ENCODE measurements around the gene HIVEP3.
A peak's percentile ranks its signal among the peaks of the same experiment; 100 is the strongest.

HIVEP3 gene

DNA sequence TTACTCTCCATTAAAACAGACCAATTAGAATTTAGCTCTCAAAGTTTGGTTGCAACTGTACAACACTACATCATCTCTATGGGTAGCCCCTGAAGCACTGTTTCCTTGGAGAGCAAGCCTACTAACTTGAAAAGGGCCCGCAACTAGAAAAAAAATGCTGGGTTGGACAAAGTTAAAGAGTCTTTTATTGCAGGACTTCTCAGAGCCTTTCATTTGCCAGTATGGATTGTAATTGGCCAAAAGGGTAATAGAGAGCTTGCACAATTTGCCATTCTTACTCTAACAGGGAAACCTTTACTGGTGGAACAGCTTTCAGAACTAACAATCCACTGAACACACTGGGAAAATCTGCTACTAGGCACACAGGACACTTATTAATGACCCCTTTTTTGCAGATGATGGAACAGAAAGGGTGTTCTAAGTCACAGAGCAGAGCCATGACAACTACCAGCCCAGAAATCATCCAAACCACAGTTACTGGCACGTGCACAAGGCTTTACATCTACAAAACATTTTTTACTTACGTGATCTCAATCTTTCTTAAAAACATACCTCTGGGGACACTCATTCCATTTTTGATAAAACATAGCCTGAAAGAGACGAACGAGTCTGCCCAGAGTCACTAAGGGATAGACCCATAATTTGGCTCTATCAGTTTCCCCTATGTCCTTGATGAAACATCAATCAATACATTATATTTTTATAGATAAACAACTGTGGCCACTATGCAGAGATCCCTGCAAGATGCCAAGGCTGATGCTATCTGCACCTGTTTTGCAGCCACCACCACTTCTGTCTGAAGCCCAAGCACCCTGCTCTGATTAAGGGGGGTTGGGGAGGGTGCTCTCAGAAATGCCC lies 257.9 kb downstream of the HIVEP3 start:
- no peak for DNase-seq

DNA sequence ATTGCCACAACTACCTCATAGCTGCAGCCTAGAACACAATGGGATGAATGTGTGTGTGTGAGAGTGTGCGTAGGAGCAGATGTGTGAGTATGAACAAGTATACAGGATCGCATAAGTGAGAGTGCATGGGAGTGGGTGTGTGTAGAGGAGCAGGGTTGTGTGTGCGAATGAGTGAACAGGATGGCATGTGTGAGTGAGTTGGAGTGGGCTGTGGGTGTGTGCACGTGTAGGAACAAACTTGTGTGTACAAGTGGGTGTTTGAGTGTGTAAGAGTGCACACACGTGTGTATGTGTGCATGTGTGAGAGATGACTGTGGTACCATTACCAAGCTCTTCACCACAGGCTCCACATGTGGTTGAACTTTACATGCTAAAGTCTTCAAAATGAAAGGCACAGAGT lies 258.8 kb downstream of the HIVEP3 start:
- no peak for DNase-seq

DNA sequence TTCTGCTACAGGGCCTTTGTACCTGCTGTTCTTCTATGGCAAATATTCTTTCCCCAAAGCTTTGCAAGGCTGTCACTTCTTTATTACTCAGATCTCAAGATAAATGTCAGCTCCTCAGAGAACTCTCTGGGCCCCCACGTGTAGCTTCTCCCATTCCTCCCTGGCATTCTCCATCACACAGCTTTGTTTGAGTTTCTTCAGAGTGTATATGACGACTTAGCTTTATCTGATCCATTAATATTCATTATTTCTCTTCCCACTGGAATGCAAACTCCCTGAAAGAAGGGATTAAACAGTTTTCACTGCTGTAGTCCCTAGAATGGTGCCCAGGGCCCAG lies 259.6 kb downstream of the HIVEP3 start:
- DNase-seq: no peak

DNA sequence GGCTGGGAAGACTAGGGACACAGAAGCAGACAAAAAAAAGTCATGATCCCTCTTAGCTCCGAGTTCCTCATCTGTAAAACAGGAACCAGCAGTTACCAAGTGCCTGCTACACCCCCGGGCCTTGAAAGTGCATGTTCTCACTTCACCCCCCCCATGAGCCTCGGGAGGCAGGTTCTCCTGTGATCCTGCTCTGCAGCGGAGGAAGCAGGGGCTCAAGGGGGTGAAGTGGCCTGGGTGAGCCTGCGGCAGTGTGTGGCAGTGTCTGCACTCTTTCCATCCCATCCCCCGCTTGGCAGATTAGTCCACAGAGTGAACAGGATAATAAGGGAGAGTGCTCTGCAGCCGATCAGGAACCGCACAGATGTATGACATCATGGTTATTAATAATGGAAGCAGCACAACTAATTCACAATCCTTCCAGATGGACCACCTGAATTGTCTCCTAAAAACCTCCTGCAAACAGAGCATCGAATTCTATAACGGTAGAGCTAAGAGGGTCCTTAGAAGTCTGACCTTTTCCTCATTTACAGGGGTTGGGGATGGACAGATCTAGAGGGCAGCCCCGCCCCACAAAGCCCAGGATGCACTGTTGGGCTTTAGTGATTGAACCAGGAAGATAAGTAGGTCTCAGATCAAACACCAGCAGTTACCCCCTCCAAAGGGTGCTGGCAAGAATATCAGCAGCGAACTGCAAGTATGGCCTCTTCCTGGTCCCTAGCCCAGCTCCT lies 260.1 kb downstream of the HIVEP3 start:
- no peak for DNase-seq

DNA sequence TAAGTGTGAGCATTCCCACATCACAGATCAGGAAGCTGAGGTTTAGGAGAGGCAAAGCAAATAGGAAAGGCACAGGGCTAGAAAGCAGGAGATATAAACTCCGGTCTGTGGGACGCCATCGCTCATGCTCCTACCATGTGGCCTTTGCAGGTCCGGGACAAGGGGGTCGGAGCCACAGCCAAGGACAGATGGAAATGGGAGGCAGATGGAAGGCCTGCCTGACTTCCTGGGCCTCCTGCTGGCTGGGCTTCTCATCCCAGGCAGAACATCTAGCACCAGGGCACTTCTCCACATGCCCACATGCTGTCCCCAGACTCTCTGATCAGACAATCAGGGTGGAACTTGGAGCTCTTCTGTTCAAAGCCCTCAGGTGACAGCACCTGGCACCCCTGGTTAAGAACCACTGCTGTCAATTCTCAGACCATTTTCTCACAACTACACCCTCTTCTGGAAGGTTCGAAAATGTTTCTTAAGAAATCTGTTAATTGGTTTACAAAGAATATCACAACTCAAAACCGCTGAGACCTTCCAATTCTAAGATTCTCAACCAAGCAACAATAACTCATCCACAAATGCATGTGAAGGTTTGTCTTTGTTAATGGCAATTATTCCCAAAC lies 260.9 kb downstream of the HIVEP3 start:
- DNase-seq: no peak

DNA sequence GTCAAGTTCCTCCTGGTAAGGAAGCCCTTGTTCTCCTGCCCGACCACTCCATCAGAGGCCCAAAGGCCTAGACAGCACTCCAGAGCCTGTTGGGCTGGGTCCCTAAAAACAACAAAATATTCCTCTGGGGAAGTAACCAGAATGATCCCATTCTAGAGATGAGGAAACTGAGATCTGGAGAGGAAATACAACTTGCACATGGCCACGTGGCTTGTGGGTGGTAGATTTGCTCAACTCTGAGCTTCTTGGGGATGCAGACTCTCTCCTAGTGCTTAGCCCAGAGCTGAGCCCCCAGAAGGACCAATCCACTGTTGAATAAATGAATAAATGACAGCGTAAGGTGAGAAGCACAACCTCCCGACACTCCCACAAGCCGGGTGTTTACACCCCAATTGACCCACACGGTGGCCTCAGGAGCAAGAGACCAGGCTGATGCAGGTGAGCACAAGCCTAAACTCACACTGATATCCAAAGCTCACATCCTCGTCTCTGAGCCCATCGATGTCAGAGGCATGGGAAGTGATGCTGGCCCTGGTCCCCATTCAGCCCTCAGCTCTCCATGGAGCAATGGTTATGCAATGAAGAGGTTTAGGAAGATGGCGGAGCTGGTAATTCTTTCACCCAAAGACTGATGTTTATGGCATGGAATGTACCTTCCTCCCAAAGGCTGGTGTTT lies 261.8 kb downstream of the HIVEP3 start:
- DNase-seq: no peak

DNA sequence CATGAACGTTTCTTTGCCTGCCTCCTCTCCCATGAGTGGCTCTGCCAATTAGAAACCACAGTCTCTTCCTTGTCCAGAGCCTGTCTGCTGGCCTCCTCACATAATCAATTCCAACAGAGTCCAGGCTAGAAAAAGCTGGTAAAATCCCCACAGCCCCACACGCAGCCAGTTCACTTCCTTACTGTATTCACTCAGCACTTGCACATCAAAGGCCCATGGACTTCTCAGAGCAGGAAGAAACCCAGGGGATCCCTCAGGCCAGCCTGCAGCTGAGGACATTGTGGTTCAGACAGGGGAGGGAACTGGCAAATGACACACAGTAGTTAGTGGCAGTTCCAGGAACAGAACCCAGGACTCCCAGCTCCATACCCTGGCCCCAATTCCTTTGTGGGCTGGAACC lies 262.7 kb downstream of the HIVEP3 start:
- DNase-seq: no peak

DNA sequence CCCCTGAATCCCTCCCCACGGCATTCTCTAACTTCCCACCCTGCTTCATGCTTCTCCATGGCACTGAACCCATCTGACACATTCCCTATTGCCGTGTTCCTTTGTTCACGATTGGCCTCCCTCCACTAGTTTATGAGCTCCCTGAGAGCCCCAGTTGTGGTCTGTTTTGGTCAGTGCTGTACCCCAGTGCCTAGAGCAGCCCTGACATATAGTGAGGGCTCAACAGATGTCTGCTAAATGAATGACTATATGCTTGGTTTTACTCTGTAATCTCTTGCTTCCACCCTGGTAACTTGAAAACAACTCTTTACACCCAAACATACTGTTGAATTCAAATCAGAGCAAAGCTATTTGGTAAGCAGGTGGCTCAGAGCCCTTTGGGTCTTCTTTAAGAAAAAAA lies 263.1 kb downstream of the HIVEP3 start:
- no peak for DNase-seq

DNA sequence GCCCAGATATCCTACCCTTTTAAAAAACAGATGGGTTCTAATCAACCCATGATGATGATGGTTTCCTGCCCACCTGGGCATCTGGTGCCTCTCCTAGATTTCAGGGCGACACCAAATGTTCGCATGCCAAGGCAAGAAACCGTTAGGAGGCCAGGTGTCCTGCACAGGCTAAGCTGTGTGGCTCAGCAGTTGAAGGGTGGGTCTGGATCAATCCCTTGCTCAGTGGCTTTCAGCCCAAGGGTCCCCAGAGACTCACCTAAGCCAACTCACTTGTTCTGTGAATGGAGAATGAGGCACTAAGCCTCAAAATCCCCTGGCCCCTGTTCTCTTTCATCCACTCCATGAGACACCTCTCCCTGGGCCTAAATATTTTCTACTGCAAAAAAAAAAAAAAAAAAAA lies 265.1 kb downstream of the HIVEP3 start:
- DNase-seq: no peak

DNA sequence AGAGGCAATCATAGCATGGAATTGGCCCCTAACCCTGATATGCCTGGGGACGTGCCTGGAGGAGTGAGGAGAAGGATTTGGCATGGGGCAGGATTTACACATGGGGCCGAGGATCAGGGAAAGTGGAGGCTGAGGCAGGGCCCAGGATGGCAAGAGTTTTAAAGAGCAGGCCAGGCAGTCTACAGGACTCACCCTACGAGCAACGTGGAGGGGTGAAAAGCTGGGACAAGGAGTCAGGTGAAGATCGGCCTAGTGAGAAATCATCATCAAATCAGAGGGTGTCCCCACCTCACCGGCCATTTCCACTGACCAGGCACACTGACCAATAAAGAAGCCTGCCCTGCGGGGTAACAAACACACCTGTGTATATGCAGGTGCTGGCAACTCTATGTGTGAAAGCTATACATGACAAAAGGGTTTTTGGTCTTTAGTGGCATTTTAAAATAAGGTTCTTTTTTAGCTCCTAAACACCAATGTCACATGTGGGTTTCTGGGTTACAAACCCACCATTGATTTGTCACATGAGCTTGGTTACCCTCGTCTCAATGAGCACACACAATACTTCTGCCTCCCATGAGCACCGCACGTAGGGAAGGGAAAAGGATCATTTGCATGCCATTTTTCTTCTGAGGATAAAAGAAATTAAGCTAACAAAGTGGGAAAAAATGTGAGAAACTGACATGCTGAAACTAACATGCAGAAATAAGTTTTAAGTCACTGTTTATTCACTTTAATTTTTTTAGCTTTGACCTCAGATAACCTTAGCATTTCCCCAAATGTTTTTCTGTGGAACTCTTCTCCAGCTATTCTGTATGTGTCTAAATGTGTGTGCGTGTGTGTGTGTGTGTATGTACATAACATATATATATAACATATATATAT lies 266.1 kb downstream of the HIVEP3 start:
- no peak for DNase-seq

DNA sequence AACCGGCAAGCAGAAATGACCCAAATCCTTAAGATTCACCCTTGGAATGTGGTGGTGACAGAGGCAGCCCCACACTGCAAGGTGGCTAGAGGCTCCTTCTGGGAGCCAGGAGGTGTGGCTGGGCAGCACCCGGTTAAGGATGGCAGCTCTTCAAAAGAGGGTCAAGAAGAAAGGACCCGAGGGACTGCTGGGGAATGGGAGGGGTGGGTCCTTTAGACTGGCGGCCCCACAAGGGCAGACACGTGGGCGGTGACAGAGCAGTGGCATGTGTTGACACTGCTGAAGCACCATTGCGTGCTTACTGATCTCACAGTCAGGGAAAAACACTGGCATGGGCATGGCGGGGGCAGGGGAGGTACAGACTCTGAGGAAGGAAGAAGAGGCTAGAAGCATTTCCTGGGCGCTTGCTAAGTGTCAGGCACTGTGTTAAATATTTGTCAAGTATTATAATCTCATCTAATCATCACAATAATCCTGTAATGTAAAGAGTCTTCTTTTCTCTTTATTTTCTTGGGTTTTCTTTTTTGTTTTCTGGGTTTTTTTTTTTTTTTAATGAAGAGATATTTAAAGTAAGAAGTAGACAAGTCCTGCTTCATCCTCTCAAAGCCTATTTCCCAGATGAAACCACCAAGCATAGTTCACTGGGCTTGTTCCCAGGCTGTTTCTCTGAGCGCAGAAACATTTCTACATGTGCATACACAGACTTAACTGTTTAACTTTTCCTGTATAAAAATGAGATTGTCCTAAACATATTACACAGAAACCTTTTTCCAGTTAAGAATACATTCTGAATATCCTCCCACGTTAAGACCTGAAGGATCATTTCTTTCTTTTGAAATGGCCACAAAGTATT lies 268.5 kb downstream of the HIVEP3 start:
- peak; percentile 56 for DNase-seq

DNA sequence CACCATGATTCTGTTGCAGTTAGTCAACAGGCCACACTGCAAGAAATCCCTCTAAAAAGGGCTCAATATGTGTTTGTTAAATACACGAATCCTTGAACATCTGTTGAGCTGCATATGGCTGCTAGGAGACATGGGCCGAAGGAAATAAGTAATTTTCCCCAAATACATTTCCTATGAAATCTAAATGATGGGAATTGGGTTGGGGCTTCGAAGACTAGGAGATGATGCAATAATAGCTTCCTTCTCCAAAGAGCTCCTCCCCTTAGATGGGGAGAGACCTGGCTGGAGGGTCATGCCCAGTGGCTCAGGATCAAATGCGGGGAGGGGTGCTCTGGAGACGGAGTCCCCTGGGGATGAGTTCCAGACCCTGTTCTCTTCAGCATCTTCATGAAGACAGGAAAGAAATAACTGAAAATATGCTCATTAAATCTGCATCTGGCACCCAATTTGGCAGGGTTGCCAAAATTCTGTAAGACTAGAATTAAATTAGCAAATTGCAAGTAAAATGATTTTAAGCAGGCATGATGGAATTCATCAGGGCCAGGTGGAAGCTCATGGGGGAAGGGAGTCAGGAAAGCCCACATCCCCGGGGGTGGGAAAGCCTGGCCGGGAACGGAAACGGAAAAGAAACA lies 269.2 kb downstream of the HIVEP3 start:
- no peak for DNase-seq

DNA sequence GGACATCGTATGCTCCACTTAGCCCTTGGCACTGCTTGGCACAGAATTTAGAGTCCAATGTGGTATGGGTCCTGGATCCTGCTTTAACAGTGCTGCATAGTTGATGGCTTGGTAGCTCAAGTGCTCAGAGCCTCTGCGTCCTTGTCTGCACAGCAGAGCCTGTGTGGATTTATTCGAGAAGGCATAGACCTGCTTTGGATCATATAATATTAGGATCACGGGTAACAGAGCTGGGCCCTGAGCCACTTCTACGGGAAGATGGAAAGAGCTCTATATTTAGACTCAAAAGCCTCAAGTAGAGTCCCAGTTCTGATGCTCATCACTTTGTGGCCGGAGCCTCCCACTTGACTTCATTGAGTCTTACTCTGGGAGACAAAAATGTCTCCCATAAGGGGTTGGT lies 269.9 kb downstream of the HIVEP3 start:
- DNase-seq: no peak

DNA sequence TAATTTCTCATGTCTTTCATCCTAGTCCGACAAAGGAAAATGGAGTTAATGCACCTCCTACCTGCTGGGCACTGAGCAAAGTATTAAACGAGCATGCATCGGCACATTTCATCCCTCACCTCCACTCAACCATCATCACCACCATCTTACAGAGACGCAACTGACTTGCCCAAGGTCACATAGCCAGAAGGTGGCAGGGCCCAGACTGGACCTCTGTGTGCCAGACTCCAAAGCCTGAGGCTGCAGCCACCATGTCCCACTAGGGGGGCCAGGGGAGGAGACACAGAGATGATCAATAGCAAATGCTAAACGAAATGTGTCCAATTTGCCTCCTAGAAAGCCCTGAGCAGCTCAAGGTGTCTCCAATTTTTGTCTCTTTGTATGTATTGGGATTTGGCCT lies 270.5 kb downstream of the HIVEP3 start:
- DNase-seq: no peak

DNA sequence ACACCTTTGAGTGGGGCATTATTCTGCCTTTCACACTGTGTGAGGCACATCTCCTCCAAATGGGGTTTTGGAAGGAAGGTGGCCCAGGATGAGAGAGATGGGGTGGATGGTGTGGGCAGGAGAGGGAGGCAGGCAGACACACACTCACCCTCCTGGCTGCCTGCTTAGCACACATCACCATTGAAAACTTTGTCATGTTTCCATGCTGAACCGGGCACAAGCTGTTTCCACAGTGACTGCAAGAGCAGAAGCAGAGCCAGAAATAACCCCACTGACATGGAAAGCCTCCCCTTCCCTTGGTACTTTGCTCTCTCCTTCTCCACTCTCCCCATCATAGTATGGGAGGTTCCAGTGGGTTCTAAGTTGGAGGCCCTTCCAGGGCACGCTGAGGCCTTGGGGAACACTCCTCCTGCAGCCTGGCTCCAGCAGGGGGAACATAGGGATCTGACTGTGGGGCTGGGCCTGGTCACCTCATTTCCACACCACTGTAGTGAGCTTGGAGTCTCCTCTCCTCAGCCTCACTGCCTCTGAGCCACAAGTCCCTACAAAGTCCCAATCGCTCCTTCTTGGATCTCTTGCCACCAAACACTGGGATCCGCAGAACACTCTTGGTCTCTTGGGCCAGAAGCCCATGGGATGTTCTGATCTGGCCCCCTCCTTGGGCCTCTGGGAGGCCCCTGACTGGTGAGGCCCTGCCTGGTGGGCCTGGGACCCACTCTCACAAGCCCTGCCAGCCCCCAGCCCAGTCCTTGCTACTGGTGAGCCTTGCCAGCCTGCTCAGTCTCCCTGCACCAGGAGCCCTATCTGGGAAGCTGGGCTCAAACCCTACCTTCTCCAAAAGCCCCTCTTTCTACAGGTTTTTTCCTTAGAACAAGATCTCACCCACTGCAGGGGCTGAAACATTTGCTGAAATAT lies 271.2 kb downstream of the HIVEP3 start:
- DNase-seq: no peak

DNA sequence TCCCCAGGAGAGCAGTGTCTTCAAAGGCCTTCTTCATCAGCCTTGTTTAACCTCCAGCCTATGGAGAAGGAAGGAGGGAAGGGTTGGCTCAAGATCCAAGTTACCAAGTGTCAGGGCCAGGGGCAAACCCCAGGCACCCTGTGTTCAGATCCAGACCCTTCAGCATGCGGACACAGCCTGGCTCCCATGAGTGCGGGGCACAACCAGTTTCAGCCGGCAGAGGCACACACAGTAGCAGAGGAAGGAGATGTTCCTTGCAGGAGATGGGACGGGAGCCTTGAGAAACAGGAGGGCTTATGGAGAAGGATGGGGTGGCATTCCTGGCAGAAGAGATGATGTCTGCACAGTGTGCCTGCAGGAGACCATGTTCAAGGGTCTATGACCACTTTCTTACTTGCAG lies 272.5 kb downstream of the HIVEP3 start:
- DNase-seq: no peak

DNA sequence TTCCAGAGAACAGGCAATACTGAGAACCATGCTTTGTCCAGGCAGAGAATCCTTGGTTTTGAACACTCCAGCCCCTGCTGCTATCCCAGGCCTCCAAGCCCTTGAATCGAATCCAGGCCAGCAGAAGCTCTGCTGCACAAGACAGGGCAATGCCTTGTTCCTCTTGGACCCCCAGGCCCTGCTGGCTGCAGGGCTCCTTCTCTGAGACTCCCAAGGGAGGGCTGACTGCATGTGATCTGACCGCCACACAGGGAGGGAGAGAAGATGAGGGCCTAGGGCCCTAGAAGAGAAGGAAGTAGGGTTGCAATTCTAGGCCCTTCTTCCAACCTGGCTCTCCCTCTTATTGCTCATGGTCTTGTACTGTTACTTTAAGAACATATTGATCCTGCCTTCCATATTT lies 273.7 kb downstream of the HIVEP3 start:
- no peak for DNase-seq

DNA sequence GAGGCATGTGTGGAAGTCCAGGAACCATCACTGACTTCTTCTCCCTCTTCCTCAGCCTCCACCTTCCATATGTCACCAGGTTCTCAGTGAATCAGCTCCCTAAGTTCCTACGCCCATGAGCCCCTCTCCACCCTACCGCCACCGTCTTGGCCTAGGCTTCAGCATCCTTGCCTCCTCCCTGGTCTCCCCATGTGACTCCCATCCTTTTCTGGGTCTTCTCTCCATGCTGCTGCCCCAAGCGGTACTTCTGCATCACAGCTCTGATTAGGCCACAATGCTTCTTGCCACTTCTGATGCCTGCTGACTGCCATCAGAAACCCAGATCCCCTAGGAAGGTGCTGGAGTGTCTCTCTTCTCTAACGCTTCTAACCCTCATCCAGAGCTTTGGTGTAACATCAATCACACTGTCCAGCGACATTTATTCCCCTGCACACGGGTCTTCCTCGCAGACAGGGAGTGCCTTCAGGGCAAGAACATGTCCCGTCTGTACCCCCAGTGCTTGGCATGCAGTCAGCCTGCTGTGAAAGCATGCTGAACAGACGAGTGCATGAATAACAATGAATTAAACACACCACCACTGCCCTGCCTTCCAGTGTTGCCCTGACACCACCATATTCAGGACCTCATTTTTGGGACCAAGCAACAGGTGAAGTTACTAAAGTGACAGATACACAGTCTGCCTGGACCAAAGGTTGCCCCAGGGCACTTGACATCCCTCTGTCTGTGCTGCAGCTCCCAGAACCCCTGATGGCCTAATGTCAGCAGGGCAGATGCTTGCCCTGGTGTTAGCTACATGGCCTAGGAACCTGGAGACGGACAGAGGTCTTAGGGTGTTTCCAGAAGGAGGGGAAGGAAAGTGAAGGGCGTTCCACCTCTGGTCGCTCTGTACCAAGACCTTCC lies 275.6 kb downstream of the HIVEP3 start:
- DNase-seq: no peak

All from DMS53 (cell line).